ENCODE data around the gene GRAMD1B. TPM values are rescaled to one million over a fixed set of nuclear protein-coding genes. Genes with fewer than 3 reads are reported as not detected.
A peak's percentile ranks its signal among the peaks of the same experiment; 100 is the strongest.

The GRAMD1B gene
- total RNA-seq, 1 donor from 2014 or later, result 31.8 TPM

- Histone ChIP-seq H3K36me3 (no peaks in the 10 kb centered on the region), H3K27ac (replicated peaks) (no peak overlapping the region), H3K4me3 (no peak overlapping the region), H3K4me1 (peaks cover 6% of the 10 kb centered on the region), H3K27me3 (ENCODE audit: low read depth) (peaks cover 4% of the 10 kb centered on the region), H3K9me3 (replicated peaks) (no peaks in the 10 kb centered on the region)
- intact Hi-C loops (cut with micrococcal nuclease), result loop anchor here (5.0 kb wide), 1 partner anchor 67 kb away; no protein-coding TSS in a partner anchor
- no peak for DNase-seq
- TF ChIP-seq, protein P1, sequence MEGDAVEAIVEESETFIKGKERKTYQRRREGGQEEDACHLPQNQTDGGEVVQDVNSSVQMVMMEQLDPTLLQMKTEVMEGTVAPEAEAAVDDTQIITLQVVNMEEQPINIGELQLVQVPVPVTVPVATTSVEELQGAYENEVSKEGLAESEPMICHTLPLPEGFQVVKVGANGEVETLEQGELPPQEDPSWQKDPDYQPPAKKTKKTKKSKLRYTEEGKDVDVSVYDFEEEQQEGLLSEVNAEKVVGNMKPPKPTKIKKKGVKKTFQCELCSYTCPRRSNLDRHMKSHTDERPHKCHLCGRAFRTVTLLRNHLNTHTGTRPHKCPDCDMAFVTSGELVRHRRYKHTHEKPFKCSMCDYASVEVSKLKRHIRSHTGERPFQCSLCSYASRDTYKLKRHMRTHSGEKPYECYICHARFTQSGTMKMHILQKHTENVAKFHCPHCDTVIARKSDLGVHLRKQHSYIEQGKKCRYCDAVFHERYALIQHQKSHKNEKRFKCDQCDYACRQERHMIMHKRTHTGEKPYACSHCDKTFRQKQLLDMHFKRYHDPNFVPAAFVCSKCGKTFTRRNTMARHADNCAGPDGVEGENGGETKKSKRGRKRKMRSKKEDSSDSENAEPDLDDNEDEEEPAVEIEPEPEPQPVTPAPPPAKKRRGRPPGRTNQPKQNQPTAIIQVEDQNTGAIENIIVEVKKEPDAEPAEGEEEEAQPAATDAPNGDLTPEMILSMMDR (IDR thresholded peaks at IDR 0.05; ENCODE audit: borderline replicate concordance), result no peak
These were observed 148.9 kb downstream of the GRAMD1B start for GRCh38 chr11:123578778-123579481.

DNA sequence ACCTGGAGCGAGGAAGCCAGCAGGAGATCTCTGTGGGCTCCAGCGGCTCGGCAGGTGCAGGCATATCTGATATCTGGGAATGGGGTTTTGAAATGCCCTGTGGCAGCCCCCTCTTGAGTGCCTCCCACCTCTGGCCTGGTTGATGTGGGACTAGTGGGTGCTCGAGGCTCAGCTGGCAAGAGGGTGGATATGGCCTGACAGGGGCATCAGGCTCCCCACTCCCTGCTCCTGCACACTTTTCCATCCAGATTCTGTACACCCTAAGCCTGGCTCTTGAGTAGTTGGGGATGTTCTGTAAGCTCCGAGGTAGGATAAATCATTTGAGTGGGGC, 149.4 kb downstream of the GRAMD1B start:
- H3K9me3 ChIP-seq (replicated peaks), result no peaks in the 10 kb centered on the region
- no peaks in the 10 kb centered on the region for H3K36me3 ChIP-seq
- peaks cover 6% of the 10 kb centered on the region for H3K4me1 ChIP-seq
- H3K4me3 ChIP-seq, result no peak overlapping the region
- TF ChIP-seq, protein P1 (IDR thresholded peaks at IDR 0.05; ENCODE audit: borderline replicate concordance), result no peak
- no peak overlapping the region for H3K27ac ChIP-seq (replicated peaks)
- H3K27me3 ChIP-seq (ENCODE audit: low read depth), result peaks cover 4% of the 10 kb centered on the region
- intact Hi-C loops (cut with micrococcal nuclease), result loop anchor here (5.0 kb wide), 1 partner anchor 67 kb away; no protein-coding TSS in a partner anchor
- DNase-seq, result no peak

GRCh38 chr11:123580137-123580536, 150.1 kb downstream of the GRAMD1B start:
- H3K27me3 ChIP-seq (ENCODE audit: low read depth), result peaks cover 4% of the 10 kb centered on the region
- intact Hi-C loops (cut with micrococcal nuclease), result loop anchor here (5.0 kb wide), 1 partner anchor 127 kb away; no protein-coding TSS in a partner anchor
- H3K27ac ChIP-seq (replicated peaks), result no peak overlapping the region
- H3K4me1 ChIP-seq, result peaks cover 12% of the 10 kb centered on the region
- H3K4me3 ChIP-seq, result no peak overlapping the region
- H3K36me3 ChIP-seq, result no peaks in the 10 kb centered on the region
- no peaks in the 10 kb centered on the region for H3K9me3 ChIP-seq (replicated peaks)
- no peak for DNase-seq
- TF ChIP-seq, protein P1 (IDR thresholded peaks at IDR 0.05; ENCODE audit: borderline replicate concordance), result no peak

GRCh38 chr11:123580557-123581275, 150.6 kb downstream of the GRAMD1B start:
- Histone ChIP-seq H3K4me3 (no peak overlapping the region), H3K4me1 (peaks cover 12% of the 10 kb centered on the region), H3K27ac (replicated peaks) (no peak overlapping the region), H3K36me3 (no peaks in the 10 kb centered on the region), H3K27me3 (ENCODE audit: low read depth) (peaks cover 4% of the 10 kb centered on the region), H3K9me3 (replicated peaks) (no peaks in the 10 kb centered on the region)
- intact Hi-C loops (cut with micrococcal nuclease), result loop anchor here (5.0 kb wide), 1 partner anchor 127 kb away; no protein-coding TSS in a partner anchor
- TF ChIP-seq, protein P1 (IDR thresholded peaks at IDR 0.05; ENCODE audit: borderline replicate concordance), result peak; percentile 92
- DNase-seq, result peak; percentile 44

DNA sequence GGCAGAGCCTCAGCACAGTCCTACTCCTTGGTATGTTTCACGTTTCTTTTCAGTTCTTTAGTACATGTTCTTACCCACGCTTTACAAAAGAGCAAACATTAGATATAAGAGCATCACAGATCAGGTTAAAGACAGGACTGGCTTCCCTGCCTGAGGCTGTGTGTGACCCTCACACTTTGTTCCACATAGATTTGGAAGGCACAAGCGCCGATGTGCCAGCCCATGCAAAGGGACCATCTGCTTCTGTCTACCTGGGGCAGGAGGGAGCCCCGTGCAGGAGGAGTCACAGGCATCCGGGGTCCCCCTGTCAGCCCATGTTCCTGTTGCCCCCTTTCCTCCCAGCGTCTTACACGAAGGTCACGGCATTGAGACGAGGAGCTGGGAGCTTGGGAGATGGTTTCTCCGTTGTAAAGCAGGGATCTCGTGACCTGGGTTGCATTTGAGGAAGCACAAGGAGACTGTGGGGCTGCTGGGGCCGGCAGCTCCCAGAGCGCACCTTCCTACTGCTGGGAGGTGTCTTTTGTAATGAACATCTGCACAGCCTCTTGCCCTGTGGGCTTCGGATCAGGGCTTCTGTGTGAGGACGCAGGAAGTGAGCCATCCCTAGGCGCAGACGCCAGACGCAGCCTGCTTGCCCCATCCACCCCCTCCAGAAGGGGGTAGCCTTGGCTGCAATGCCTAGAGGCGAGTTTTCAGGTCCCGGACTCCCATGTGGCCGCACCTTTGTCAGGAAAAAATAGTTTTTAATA, 151.8 kb downstream of the GRAMD1B start:
- intact Hi-C loops (cut with micrococcal nuclease), result loop anchor here (5.0 kb wide), 1 partner anchor 125 kb away; no protein-coding TSS in a partner anchor

More for the DNA sequence above, 151.8 kb downstream of the GRAMD1B start:
- DNase-seq, result no peak
- H3K9me3 ChIP-seq (replicated peaks), result no peaks in the 10 kb centered on the region
- H3K27me3 ChIP-seq (ENCODE audit: low read depth), result peaks cover 4% of the 10 kb centered on the region
- H3K36me3 ChIP-seq, result no peaks in the 10 kb centered on the region
- H3K4me3 ChIP-seq, result no peak overlapping the region
- no peak overlapping the region for H3K27ac ChIP-seq (replicated peaks)
- TF ChIP-seq, protein P1 (IDR thresholded peaks at IDR 0.05; ENCODE audit: borderline replicate concordance), result no peak
- H3K4me1 ChIP-seq, result peaks cover 12% of the 10 kb centered on the region

Measured in left ventricle myocardium inferior (tissue), 1 donor.